Peyer's patch (tissue), 4 donors: ENCODE results near the gene POU2AF3. TPM values are rescaled to one million over a fixed set of nuclear protein-coding genes. Genes with fewer than 3 reads are reported as not detected.
"Not testable (repeated sequence)": the region's sequence is repeated elsewhere in the genome, so short reads cannot be mapped to it uniquely, and the experiment has no call there.

Experiments
- DNase-seq, 3 donors: peaks; one replicate each; pipeline ENCODE4 v3.0.0-alpha.2; 2017 to 2019
- H3K27ac ChIP-seq, 4 donors: fragments of 200-600 bp; sonication (generic); one replicate each; pipeline ENCODE4 v1.5.1; 2016 to 2019
- H3K27me3 ChIP-seq, 2 donors: fragments of 200-600 bp; sonication (generic); one replicate each; pipeline ENCODE4 v1.5.1; 2019
- H3K36me3 ChIP-seq, 3 donors: fragments of 200-600 bp; sonication (generic); one replicate each; pipeline ENCODE4 v1.5.1; 2016 to 2019
- H3K4me1 ChIP-seq, 4 donors: fragments of 200-600 bp; sonication (generic); one replicate each; pipeline ENCODE4 v1.5.1; 2016 to 2019
- H3K4me3 ChIP-seq, 4 donors: fragments of 200-600 bp; sonication (generic); 1 replicate in 3 of 4; 2 replicates in 1 of 4; pipeline ENCODE4 v1.5.1; 2016 to 2019; ENCODE audit warnings: mild to moderate bottlenecking in 1 of 4
- H3K9me3 ChIP-seq, 4 donors: fragments of 200-600 bp; sonication (generic); one replicate each; pipeline ENCODE4 v1.5.1; 2016 to 2019; ENCODE audit warnings: mild to moderate bottlenecking in 1 of 4
- CTCF ChIP-seq, 6 experiments: fragments of 450-650 bp in 4 of 6; fragments of 200-600 bp in 2 of 6; sonication (generic) in 1 of 6; IDR thresholded peaks; one replicate each; pipeline ENCODE4 v1.5.1; 2017 to 2019; ENCODE audit warnings: antibody characterized with exemption in 6 of 6, mild to moderate bottlenecking in 3 of 6, moderate library complexity in 1 of 6
- POLR2A ChIP-seq, 2 donors: fragments of 450-650 bp; IDR thresholded peaks; one replicate each; pipeline ENCODE4 v1.5.1; 2017; ENCODE audit warnings: antibody characterized with exemption in 2 of 2, mild to moderate bottlenecking in 2 of 2, moderate library complexity in 2 of 2
- total RNA-seq, 4 donors: library from RNA; depleted of rRNA; stranded (reverse); fragments of >200 nt; gene quantifications; one replicate each; pipeline ENCODE4 v1.1.0, GENCODE V29; 2016

The POU2AF3 gene
- total RNA-seq, 4 donors from 2014 or later, result 2.5 to 14.9 (median 11.4) TPM

- TF ChIP-seq POLR2A (IDR thresholded peaks at IDR 0.05) (no peak), CTCF (IDR thresholded peaks at IDR 0.05) (no peak)
- Histone ChIP-seq H3K36me3 (no peaks in the 10 kb centered on the region), H3K9me3 (no peaks in the 10 kb centered on the region), H3K27ac (no peak overlapping the region), H3K4me3 (no peak overlapping the region), H3K27me3 (no peaks in the 10 kb centered on the region), H3K4me1 (peaks cover 0 to 5% (median 0%) of the 10 kb centered on the region in 4 donors)
- DNase-seq, result no peak
These were observed 12.4 kb downstream of the POU2AF3 start for GRCh38 chr11:111310723-111311122.

DNA sequence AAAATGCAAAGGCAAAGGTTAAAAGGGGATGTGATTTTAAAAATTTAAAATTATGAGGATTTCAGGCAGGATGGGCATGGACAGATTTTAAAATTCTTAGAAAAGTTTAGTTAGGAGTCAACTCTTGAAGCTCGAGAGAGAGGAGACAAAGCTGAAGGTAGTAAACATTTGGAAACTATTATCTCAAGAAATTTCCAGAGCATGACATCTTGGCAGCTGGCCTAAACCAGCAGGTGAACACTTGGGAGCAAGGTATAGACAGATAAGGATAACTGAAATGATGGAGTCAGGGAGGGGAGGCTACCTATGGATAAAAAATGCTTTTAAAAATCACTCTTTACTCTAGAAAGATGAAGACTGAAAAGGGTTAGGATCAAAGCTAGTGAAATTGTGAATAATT, 13.7 kb downstream of the POU2AF3 start:
- Histone ChIP-seq H3K27me3 (no peaks in the 10 kb centered on the region), H3K9me3 (no peaks in the 10 kb centered on the region), H3K4me1 (peaks cover 0 to 5% (median 0%) of the 10 kb centered on the region in 4 donors), H3K4me3 (no peak overlapping the region), H3K36me3 (no peaks in the 10 kb centered on the region), H3K27ac (no peak overlapping the region)
- TF ChIP-seq POLR2A (IDR thresholded peaks at IDR 0.05) (no peak), CTCF (IDR thresholded peaks at IDR 0.05) (no peak)
- no peak for DNase-seq

GRCh38 chr11:111319296-111319695, 20.9 kb downstream of the POU2AF3 start:
- H3K27ac ChIP-seq, result no peak overlapping the region
- H3K36me3 ChIP-seq, result no peaks in the 10 kb centered on the region
- H3K4me3 ChIP-seq, result no peak overlapping the region
- no peaks in the 10 kb centered on the region for H3K9me3 ChIP-seq
- TF ChIP-seq CTCF (IDR thresholded peaks at IDR 0.05), result no peak
- no peak for DNase-seq
- H3K27me3 ChIP-seq, result no peaks in the 10 kb centered on the region
- no peaks in the 10 kb centered on the region for H3K4me1 ChIP-seq

GRCh38 chr11:111320199-111320598, 21.9 kb downstream of the POU2AF3 start:
- not testable (repeated sequence) for H3K9me3 ChIP-seq, DNase-seq, H3K27ac ChIP-seq, H3K4me1 ChIP-seq, H3K4me3 ChIP-seq, H3K36me3 ChIP-seq, H3K27me3 ChIP-seq

- no peak for TF ChIP-seq CTCF (IDR thresholded peaks at IDR 0.05)
- TF ChIP-seq POLR2A (IDR thresholded peaks at IDR 0.05), result no peak
- Histone ChIP-seq H3K9me3 (no peaks in the 10 kb centered on the region), H3K27me3 (no peaks in the 10 kb centered on the region), H3K4me1 (no peaks in the 10 kb centered on the region), H3K27ac (peak overlapping the region in 2 of 4 donors; percentile 7 to 10), H3K4me3 (no peak overlapping the region), H3K36me3 (no peaks in the 10 kb centered on the region)
- peak in 2 of 3 donors; percentile 60 to 61 for DNase-seq
These were observed 22.6 kb downstream of the POU2AF3 start for GRCh38 chr11:111320728-111321568.

DNA sequence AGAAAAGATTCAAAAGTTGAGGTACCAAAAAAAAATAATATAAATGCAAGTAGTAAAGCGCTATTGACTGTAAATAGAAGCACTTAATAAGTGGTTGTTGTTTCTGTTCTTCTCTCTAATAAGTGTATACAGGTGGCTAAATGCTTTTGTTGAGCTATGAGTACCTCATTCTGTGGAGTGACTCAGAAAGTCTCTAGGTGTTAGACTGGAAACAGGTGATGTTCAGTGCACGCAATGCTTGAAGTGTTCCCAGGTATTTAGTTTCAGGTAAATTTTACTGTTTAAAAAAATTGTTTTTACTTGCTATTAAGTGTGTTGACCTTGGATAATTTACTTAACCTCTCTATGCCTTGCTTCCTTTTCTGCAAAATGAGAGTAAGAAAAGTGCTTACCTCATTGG, 24.2 kb downstream of the POU2AF3 start:
- Histone ChIP-seq H3K27me3 (no peaks in the 10 kb centered on the region), H3K9me3 (no peaks in the 10 kb centered on the region), H3K36me3 (no peaks in the 10 kb centered on the region), H3K27ac (no peak overlapping the region), H3K4me1 (no peaks in the 10 kb centered on the region), H3K4me3 (no peak overlapping the region)
- DNase-seq, result no peak
- TF ChIP-seq POLR2A (IDR thresholded peaks at IDR 0.05), result no peak
- TF ChIP-seq CTCF (IDR thresholded peaks at IDR 0.05), result no peak
